Adrenal gland (tissue), 5 donors: ENCODE measurements around the gene ZNRF3.

Experiments used
- POLR2A ChIP-seq, 2 donors: fragments of 450-650 bp; IDR thresholded peaks; one replicate each; pipeline ENCODE4 v1.6.1; 2017; ENCODE audit warnings: antibody characterized with exemption in 2 of 2, mild to moderate bottlenecking in 2 of 2, moderate library complexity in 1 of 2
- TF ChIP-seq, protein P1 (sequence below), 6 experiments: fragments of 450-650 bp in 4 of 6; fragments of 200-600 bp in 2 of 6; sonication (generic) in 1 of 6; IDR thresholded peaks; 1 replicate in 5 of 6; 2 replicates in 1 of 6; pipeline versions ENCODE4 v1.5.1 to v1.8.0; 2016 to 2021; ENCODE audit warnings: antibody characterized with exemption in 6 of 6, mild to moderate bottlenecking in 2 of 6, moderate library complexity in 1 of 6
- donor health status: DM: no; HTN: no; CAD: no.

DNA sequence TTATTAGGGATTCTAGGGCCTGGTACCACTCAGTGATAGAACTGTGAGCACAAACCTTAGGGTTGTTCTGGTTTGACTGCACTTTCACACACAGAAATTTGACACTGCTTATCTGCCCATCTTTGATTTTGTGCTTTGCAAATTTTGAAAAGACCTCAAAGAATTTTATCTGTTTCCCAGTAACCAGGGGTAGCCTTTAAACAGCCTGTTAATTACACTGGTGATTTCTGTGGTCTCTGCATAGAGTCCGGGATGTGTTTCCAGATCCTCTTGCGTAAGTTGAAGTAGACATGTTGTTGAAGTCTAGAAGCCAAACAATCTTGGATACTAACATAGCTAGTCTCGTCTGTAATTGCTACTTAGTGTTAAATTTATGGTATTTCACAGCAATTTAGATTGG lies 103.0 kb downstream of the ZNRF3 start:
- TF ChIP-seq, protein P1, sequence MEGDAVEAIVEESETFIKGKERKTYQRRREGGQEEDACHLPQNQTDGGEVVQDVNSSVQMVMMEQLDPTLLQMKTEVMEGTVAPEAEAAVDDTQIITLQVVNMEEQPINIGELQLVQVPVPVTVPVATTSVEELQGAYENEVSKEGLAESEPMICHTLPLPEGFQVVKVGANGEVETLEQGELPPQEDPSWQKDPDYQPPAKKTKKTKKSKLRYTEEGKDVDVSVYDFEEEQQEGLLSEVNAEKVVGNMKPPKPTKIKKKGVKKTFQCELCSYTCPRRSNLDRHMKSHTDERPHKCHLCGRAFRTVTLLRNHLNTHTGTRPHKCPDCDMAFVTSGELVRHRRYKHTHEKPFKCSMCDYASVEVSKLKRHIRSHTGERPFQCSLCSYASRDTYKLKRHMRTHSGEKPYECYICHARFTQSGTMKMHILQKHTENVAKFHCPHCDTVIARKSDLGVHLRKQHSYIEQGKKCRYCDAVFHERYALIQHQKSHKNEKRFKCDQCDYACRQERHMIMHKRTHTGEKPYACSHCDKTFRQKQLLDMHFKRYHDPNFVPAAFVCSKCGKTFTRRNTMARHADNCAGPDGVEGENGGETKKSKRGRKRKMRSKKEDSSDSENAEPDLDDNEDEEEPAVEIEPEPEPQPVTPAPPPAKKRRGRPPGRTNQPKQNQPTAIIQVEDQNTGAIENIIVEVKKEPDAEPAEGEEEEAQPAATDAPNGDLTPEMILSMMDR (IDR thresholded peaks at IDR 0.05), result no peak
- TF ChIP-seq POLR2A (IDR thresholded peaks at IDR 0.05), result no peak
